Activated CD4-positive, alpha-beta T cell treated with anti-CD3 and anti-CD28 coated beads, Interleukin-10, Interleukin-2, amounts not matched to agents 100 ng/mL and 50 ng/mL, durations not matched to agents 16 hours and 8 hours (primary cell): ENCODE data around the gene KL.

Experiments
- DNase-seq: peaks from one replicate; pipeline ENCODE4 v3.0.0-alpha.2; 2020

The KL gene

GRCh38 chr13:33016414-33017322 is at the start of gene KL:
Gene KL, plus strand, starts transcription at chr13:33016423. Its CDS starts 18 bp downstream, at chr13:33016441.
- DNase-seq: peak; percentile 26

- no peak for DNase-seq
Measured at GRCh38 chr13:32967584-32968182, 48.5 kb upstream of the KL start.

DNA sequence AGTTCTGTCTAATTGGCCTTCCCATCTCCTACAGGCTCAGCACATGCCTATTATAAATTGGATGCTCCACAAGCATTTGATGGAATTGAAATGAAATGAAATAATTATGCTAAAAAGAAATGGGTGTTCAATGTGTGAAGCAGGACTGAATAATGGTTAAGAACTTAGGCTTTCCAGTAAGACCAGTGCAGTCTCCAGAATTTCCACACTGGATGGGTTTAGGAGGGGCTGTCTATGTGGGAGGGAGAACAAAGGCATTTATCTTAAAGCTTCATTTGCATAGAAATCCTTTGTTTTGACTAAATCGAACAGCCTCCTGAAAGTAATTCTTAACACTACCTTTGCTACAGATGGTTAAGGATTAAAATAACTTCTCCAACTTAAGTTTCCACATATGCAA is 47.9 kb upstream of the KL start:
- DNase-seq: no peak

GRCh38 chr13:32968793-32969192 is 47.4 kb upstream of the KL start:
- no peak for DNase-seq

DNA sequence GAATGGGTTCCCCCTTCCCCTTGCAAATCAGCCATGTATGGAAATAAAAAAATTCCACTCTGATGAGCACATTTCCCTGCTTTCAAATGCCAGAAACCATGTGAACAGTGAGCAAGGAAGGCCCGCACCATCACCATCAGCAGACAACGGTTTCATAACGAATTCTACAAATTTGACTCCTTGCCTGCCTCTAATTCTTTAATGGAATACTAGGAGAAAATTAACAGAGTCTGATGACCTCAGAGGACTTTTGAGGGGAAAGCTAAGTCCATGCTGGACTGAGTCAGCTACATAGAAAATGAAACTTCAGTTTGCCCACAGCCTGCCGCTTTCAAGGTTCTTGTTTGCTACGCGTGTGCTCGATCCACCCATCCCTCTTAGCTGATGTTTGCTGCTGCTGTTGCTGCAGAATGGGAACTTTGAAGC is 46.7 kb upstream of the KL start:
- DNase-seq: peak; percentile 31

DNA sequence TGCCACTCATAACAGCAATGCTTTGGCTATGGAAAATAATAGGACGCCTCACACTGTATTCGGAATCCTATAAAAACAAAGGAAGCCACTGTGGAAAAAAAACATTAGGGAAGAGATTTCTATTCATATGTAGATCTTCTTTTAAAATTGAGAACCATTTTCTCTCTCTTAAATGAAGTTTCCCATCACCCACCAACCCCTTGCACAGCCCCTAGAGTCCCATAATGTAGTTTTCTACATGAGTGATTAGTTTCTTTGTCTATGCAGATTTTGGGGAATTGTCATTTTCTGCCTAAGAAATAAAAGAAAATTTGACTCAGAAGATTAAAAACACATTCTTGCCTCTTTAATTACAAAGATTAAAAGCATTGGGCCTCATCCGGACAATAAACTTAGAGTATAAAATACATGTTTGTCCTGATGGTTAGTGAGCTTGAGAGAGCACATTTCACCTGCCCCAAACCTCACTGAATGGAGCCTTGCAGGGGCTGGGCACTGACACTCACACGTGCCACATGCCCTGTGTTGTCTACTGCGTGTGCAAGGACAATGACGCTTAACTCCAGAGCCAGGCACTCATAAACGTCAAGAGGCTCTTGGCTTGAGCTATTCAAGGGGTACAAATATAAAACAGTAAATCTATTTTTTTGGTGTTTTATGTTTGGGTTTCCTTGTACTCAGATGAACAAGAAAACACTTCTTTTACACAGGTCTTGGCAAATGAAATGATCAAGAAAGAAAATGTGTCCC is 40.0 kb upstream of the KL start:
- DNase-seq: no peak

DNA sequence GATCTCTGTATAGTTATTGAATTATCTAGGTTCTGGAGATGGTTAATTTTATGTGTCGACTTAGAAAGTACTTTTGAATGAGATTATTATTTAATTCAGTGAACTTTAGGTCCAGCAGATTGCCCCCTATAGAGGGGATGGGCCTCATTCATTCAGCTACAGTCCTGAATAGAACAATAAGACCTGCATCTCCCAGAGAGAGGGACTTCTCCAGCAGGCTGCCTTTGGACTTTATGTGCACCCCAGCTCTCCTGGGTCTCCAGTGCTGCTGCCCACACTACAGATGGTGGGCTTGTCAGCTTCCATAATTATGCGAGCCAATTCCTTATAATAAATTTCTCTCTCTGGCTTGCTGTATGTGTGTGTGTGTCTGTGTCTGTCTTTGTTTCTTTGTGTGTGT is 39.3 kb upstream of the KL start:
- DNase-seq: no peak

GRCh38 chr13:32977321-32977720 is 38.9 kb upstream of the KL start:
- no peak for DNase-seq

DNA sequence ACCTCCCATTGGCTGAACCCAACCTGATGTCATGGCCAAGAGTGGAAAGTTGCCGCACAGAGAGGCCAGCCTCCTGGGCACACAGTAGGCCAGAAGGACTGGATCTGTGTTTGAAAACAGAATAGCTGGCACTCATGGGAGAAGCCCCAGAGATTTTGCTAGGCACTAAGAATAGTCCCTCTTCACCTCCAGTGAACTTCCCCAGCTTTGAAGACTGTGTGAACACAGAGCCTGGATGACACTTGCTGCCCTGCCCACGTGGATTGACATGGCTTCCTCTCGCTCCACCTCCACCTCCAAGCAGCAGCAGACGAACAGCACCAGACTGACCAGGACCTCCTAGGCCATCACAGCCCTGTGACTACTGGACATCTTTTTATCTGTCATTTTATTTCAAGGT is 37.9 kb upstream of the KL start:
- no peak for DNase-seq

GRCh38 chr13:32983058-32983457 is 33.2 kb upstream of the KL start:
- no peak for DNase-seq

GRCh38 chr13:32984857-32985626 is 31.2 kb upstream of the KL start:
- DNase-seq: peak; percentile 7

DNA sequence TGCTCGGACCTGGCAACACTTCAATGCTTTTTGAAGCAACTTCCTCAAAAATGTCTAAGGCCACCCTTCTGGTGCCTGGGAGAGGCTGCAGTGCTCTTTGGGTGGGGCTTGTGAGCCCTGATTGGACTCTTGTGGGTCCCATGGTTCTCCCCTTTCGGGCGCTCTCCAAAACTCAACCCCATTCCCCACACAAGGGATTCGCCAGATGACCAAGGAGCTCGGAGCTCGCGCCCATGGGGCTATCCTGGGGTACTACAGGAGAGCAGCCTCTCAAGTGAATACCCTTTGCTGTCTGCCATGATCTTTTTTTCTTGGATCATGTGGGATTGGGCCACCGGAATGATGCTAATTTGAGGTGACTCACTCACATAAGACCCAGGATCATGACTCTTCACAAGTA is 29.7 kb upstream of the KL start:
- DNase-seq: no peak

DNA sequence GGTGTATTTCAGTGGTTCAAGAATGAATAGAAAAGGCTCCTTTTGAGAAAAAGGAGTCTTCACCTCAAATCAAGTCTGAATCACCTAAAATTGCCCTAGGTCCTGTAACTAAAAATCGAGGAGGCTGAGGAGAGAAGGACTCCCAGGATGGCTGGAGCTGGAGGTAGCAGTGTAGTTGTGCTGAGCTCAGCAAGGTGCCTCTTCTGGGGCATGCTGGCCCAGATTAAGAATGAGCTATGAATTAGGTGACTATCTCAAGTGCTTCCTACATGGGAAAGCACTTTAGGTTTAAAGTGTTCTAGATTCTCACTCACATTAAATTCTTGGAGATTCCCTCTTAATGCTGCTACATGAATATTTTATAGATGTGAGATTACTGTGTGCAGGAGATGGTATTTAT is 28.8 kb upstream of the KL start:
- DNase-seq: no peak

GRCh38 chr13:32988608-32989289 is 27.5 kb upstream of the KL start:
- DNase-seq: no peak

DNA sequence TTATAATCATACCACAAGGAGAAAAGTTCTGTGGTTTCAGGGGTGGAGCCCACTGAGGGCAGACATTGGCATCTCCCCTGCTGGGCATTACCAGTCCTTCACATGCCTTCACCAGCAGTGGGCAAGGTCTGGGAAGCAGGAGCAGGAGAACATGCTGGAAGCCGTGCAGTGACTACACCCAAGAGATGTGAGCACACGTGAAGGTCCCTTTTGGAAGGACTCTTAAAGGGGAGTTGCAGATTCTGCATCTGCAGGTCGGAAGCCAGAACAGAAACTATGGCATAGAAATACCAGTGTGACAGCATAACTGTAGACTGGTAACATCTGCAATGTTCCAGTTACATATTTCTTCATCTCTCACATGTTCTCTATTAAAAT is 26.9 kb upstream of the KL start:
- DNase-seq: no peak

GRCh38 chr13:32989942-32990341 is 26.3 kb upstream of the KL start:
- DNase-seq: no peak

DNA sequence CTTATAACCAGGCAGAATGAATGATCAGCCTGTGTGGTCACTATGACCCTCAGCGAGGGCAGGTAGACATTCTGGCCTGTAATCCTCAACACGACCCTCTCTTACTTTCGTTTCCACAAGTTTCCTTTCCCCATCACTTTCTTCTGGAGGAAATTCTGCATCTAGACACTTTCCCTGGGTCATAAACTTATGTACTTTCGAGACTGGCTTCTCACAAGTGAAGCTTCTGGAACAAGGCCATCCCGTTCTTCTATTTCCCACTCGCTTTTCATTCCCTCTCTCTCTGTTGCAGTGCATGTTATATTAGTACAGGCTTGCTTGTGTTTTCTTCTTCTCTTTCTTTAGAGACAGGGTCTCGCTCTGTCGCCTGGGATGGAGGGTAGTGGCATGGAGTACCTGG is 23.1 kb upstream of the KL start:
- DNase-seq: no peak

- peak; percentile 10 for DNase-seq
Measured at GRCh38 chr13:32997399-32997798, 18.8 kb upstream of the KL start.

DNA sequence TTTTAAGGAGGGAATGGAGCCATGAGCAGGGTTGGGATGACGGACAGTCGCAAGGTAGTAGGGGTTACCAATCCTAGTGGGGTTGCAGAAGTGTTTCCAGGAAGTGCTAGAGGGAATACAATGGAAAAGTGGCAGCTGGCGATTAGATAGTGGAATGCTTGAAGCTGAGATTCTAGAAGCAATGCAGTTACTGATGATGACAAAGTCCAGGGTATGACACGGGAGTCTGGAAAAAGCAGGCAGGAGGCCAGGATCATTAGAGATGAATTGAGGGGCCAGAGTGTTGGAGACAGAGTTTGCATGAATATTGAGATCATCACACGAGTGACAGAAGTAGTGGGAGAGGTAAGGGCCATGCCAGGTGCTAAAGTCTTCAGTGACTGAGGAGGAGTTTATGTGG is 17.3 kb upstream of the KL start:
- no peak for DNase-seq

GRCh38 chr13:33000365-33000764 is 15.9 kb upstream of the KL start:
- no peak for DNase-seq

DNA sequence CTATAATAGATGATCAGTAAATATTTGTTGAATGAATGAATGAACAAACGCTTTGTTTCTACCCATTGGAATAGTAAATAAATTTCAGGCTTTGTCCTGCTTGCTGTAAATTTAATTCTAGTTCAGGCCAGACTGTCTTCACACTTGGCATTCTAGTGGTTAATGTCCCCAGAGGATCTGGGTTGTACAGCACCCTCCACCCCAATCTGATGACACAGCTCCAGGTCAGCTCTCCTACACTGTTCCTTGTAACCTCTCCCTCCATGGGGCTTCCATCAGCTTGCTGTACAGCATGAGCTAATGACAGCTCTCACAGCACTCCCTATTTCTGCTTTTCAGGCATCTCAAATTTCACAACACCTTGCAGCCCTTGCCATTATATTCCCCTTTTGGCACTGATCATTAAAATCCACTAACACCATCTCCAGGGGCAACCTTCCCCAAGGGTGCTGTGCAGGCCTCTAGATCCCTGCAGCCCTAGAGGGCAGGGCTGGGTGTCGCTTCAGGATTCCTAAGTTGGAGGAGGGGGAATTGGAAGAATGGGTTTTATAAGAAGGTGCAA is 12.7 kb upstream of the KL start:
- DNase-seq: no peak

DNA sequence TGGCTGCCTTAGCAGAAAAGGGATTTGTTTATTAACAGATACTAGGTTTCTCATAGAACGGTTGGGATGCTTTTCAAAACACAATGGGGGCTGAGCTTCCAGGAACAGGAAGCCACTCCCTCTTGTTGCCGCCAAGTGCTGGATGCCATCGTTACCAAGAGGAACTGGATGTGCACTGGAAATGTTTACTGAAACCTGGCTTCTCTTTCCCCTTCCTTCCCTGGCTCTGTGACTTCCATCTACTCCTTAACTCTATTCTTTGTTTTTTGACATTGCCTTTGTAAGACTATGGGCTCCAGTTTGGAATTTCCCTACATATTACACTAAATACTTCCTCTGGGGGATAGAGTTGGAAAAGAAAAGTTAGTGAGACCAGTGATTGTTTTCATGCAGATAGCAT is 11.7 kb upstream of the KL start:
- DNase-seq: no peak
